IMR-90 (cell line): ENCODE results near the gene TEP1. TPM values are rescaled to one million over a fixed set of nuclear protein-coding genes. Genes with fewer than 3 reads are reported as not detected.

ENCODE experiments used
- ATAC-seq: fragments of 200-7000 bp; cut with Tn5 transposase; 2 replicates; pipeline ENCODE4 v1.9.1; 2020; ENCODE audit warnings: low read depth, mild to moderate bottlenecking, moderate library complexity
- BruUV-seq: library from RNA; stranded (reverse); fragments of 400-500 nt; replicated peaks from 2 replicates; lab custom pipeline; 2021; lab: Mats Ljungman, UMichigan
- CTCF ChIA-PET: fragments of 300-600 bp; formaldehyde crosslinking; extraction: SDS; loops from one replicate; lab custom pipeline; 2021; ENCODE audit warnings: antibody characterized with exemption; lab: Yijun Ruan, JAX
- POLR2A ChIA-PET: fragments of 300-600 bp; sonication (Branson Sonifier 250); formaldehyde crosslinking; loops from one replicate; lab custom pipeline; 2022; ENCODE audit warnings: antibody characterized with exemption; ENCODE audit not compliant: unreplicated experiment; lab: Charles Lee
- DNase-seq: peaks from one replicate; pipeline ENCODE4 v3.0.0; 2013
- H2AFZ ChIP-seq: replicated peaks from 2 replicates; pipeline ENCODE3; 2013; ENCODE audit warnings: low read length, mild to moderate bottlenecking; ENCODE audit not compliant: poor library complexity
- H2AK5ac ChIP-seq: 2 replicates; pipeline ENCODE4 v1.6.1; 2013; ENCODE audit warnings: low read depth, low read length, inconsistent platforms
- H2AK9ac ChIP-seq: replicated peaks from 2 replicates; pipeline ENCODE3; 2013; ENCODE audit warnings: mild to moderate bottlenecking, low read depth, low read length, moderate library complexity; ENCODE audit not compliant: poor library complexity
- H2BK120ac ChIP-seq: 2 replicates; pipeline ENCODE4 v1.6.1; 2013; ENCODE audit warnings: low read depth, low read length, inconsistent platforms
- H2BK15ac ChIP-seq: 3 replicates; pipeline ENCODE4 v1.6.1; 2013; ENCODE audit warnings: low read depth, low read length, inconsistent platforms
- H2BK20ac ChIP-seq: 2 replicates; pipeline ENCODE4 v1.6.1; 2013; ENCODE audit warnings: low read depth, mild to moderate bottlenecking, inconsistent platforms, low read length, moderate library complexity
- H2BK5ac ChIP-seq: 2 replicates; pipeline ENCODE4 v1.6.1; 2013; ENCODE audit warnings: mild to moderate bottlenecking, low read depth, low read length, inconsistent platforms; ENCODE audit not compliant: poor library complexity, severe bottlenecking
- H3K14ac ChIP-seq: replicated peaks from 2 replicates; pipeline ENCODE4 v1.6.1; 2013; ENCODE audit warnings: low read depth, low read length, inconsistent platforms
- H3K18ac ChIP-seq: 2 replicates; pipeline ENCODE4 v1.6.1; 2013; ENCODE audit warnings: low read depth, low read length, control low read depth
- H3K23ac ChIP-seq: 2 replicates; pipeline ENCODE4 v1.6.1; 2013; ENCODE audit warnings: low read depth, low read length, inconsistent platforms
- H3K27ac ChIP-seq: 2 replicates; pipeline ENCODE4 v1.5.1; 2013; ENCODE audit warnings: mild to moderate bottlenecking, control low read depth, low read length; ENCODE audit not compliant: insufficient read depth
- H3K27me3 ChIP-seq: 2 replicates; pipeline ENCODE4 v1.6.1; 2013; ENCODE audit warnings: low read length; ENCODE audit not compliant: control insufficient read depth, insufficient read depth
- H3K36me3 ChIP-seq: 2 replicates; pipeline ENCODE4 v1.6.1; 2013; ENCODE audit warnings: low read length, mixed read lengths; ENCODE audit not compliant: control insufficient read depth, insufficient read depth
- H3K4ac ChIP-seq: 2 replicates; pipeline ENCODE4 v1.6.1; 2013; ENCODE audit warnings: low read depth, low read length, inconsistent platforms
- H3K4me1 ChIP-seq: 2 replicates; pipeline ENCODE4 v1.6.1; 2013; ENCODE audit warnings: low read length, mixed read lengths; ENCODE audit not compliant: control insufficient read depth, insufficient read depth
- H3K4me2 ChIP-seq: 2 replicates; pipeline ENCODE4 v1.6.1; 2013; ENCODE audit warnings: low read depth, mild to moderate bottlenecking, control low read depth, low read length, moderate library complexity
- H3K4me3 ChIP-seq: 2 replicates; pipeline ENCODE4 v1.5.1; 2013; ENCODE audit warnings: low read depth, mild to moderate bottlenecking, control low read depth, low read length, moderate library complexity; ENCODE audit not compliant: insufficient read depth
- H3K56ac ChIP-seq: 2 replicates; pipeline ENCODE4 v1.6.1; 2013; ENCODE audit warnings: low read length, inconsistent platforms; ENCODE audit not compliant: insufficient read depth; ENCODE audit errors: extremely low read depth
- H3K79me1 ChIP-seq, 2 experiments: 2 replicates each; pipeline ENCODE4 v1.6.1; 2013; ENCODE audit warnings: low read length in 2 of 2, inconsistent platforms in 1 of 2, low read depth in 1 of 2
- H3K9ac ChIP-seq: 2 replicates; pipeline ENCODE4 v1.6.1; 2013; ENCODE audit warnings: low read depth, low read length, control low read depth
- H3K9me1 ChIP-seq: 2 replicates; pipeline ENCODE4 v1.6.1; 2013; ENCODE audit warnings: low read length, inconsistent platforms; ENCODE audit not compliant: insufficient read depth
- H3K9me3 ChIP-seq: 2 replicates; pipeline ENCODE4 v1.6.1; 2013; ENCODE audit warnings: low read length; ENCODE audit not compliant: control insufficient read depth, insufficient read depth
- H4K20me1 ChIP-seq: 2 replicates; pipeline ENCODE4 v1.6.1; 2013; ENCODE audit warnings: low read length, inconsistent platforms; ENCODE audit not compliant: insufficient read depth
- H4K5ac ChIP-seq: 2 replicates; pipeline ENCODE4 v1.6.1; 2013; ENCODE audit warnings: mild to moderate bottlenecking, low read depth, low read length, control low read depth
- H4K8ac ChIP-seq, 2 experiments: 2 replicates each; pipeline ENCODE4 v1.6.1; 2013; ENCODE audit warnings: low read depth in 2 of 2, low read length in 2 of 2, control low read depth in 1 of 2, inconsistent platforms in 1 of 2
- H4K91ac ChIP-seq: 2 replicates; pipeline ENCODE4 v1.6.1; 2013; ENCODE audit warnings: low read depth, low read length, inconsistent platforms; ENCODE audit not compliant: insufficient read depth
- BHLHE40 ChIP-seq: fragments of 150-350 bp; IDR thresholded peaks from 2 replicates; pipeline ENCODE4 v1.6.1; 2016; ENCODE audit warnings: mild to moderate bottlenecking, low read depth, low read length
- CEBPB ChIP-seq: IDR thresholded peaks from 2 replicates; pipeline ENCODE4 v1.6.1; 2012; ENCODE audit warnings: low read depth, low read length, improper control_type of control experiment
- CHD1 ChIP-seq: IDR thresholded peaks from 2 replicates; pipeline ENCODE4 v1.6.1; 2012; ENCODE audit warnings: low read depth, low read length, improper control_type of control experiment
- CTCF ChIP-seq: conservative IDR thresholded peaks from 2 replicates; pipeline ENCODE4 v1.5.1; 2012; ENCODE audit warnings: mild to moderate bottlenecking, low read depth, low read length, improper control_type of control experiment
- ELK1 ChIP-seq: fragments of 150-350 bp; IDR thresholded peaks from 2 replicates; pipeline ENCODE4 v1.6.1; 2016; ENCODE audit warnings: low read depth, mild to moderate bottlenecking, low read length, moderate library complexity, borderline replicate concordance
- FOS ChIP-seq: fragments of 150-350 bp; IDR thresholded peaks from 2 replicates; pipeline ENCODE4 v1.6.1; 2016; ENCODE audit warnings: low read depth, low read length
- MAFK ChIP-seq: IDR thresholded peaks from 2 replicates; pipeline ENCODE4 v1.6.1; 2012; ENCODE audit warnings: low read depth, low read length, improper control_type of control experiment
- MAZ ChIP-seq: IDR thresholded peaks from 2 replicates; pipeline ENCODE4 v1.6.1; 2012; ENCODE audit warnings: low read depth, mild to moderate bottlenecking, low read length, improper control_type of control experiment, moderate library complexity, borderline replicate concordance
- MXI1 ChIP-seq: IDR thresholded peaks from 2 replicates; pipeline ENCODE4 v1.6.1; 2012; ENCODE audit warnings: low read depth, mild to moderate bottlenecking, low read length, moderate library complexity, borderline replicate concordance
- NFE2L2 ChIP-seq: fragments of 150-350 bp; IDR thresholded peaks from 2 replicates; pipeline ENCODE4 v1.6.1; 2016; ENCODE audit warnings: low read depth, mild to moderate bottlenecking, low read length
- POLR2A ChIP-seq: IDR thresholded peaks from 2 replicates; pipeline ENCODE4 v1.6.1; 2012; ENCODE audit warnings: mild to moderate bottlenecking, low read depth, low read length
- RAD21 ChIP-seq: IDR thresholded peaks from 2 replicates; pipeline ENCODE4 v1.6.1; 2012; ENCODE audit warnings: low read length, improper control_type of control experiment
- RFX5 ChIP-seq: IDR thresholded peaks from 2 replicates; pipeline ENCODE4 v1.8.0; 2012; ENCODE audit warnings: low read depth, mild to moderate bottlenecking, low read length, moderate library complexity
- SMC3 ChIP-seq: fragments of 150-350 bp; IDR thresholded peaks from 2 replicates; pipeline ENCODE4 v1.6.1; 2016; ENCODE audit warnings: low read depth, mild to moderate bottlenecking, antibody characterized with exemption, low read length, moderate library complexity
- USF2 ChIP-seq: fragments of 150-350 bp; IDR thresholded peaks from 2 replicates; pipeline ENCODE4 v1.6.1; 2017; ENCODE audit warnings: mild to moderate bottlenecking, antibody characterized with exemption, low read length, low read depth
- WGBS, 2 experiments: methylation state at CpG; one replicate each; pipeline versions ENCODE4 v1.1.5 to v1.1.7; 2013; ENCODE audit warnings: missing lambda C conversion rate in 2 of 2; ENCODE audit not compliant: insufficient read length in 1 of 2; ENCODE audit errors: extremely low coverage in 2 of 2; 5-methylcytosine and 5-hydroxymethylcytosine counted together
- dilution Hi-C: fragments of 300-500 bp; cut with HindIII; formaldehyde crosslinking; loops from one replicate; pipeline ENCODE4 v1.14.3; 2018; ENCODE audit warnings: low sequenced_read_pairs; ENCODE audit not compliant: unreplicated experiment
- in situ Hi-C: fragments of 300-500 bp; cut with MboI; formaldehyde crosslinking; loops from 3 replicates; pipeline ENCODE4 v1.14.3; 2019; ENCODE audit warnings: low sequenced_read_pairs, inconsistent platforms, mixed read lengths
- intact Hi-C: fragments of 100-400 bp; cut with micrococcal nuclease; formaldehyde crosslinking; loops from 2 replicates; pipeline ENCODE4 v1.10.0; 2022
- polyA plus RNA-seq, 3 experiments: library from polyadenylated mRNA; depleted of rRNA; stranded (reverse); fragments of >200 nt; gene quantifications; 2 replicates each; pipeline ENCODE4 v1.2.3, GENCODE V29; 2012; ENCODE audit warnings: low replicate concordance in 1 of 3
- total RNA-seq: library from RNA; depleted of rRNA; stranded (reverse); fragments of >200 nt; gene quantifications from 2 replicates; pipeline ENCODE4 v1.2.3, GENCODE V29; 2012

TEP1 gene
- total and polyA plus RNA-seq, 2 of the 4 experiments (the other 2 are of a cell fraction), result 10.7 to 12.4 TPM

GRCh38 chr14:20418501-20418909, 5.2 kb upstream of the TEP1 start:
- BruUV-seq, result no TSS peak
- Histone ChIP-seq H3K9me3 (no peaks in the 10 kb centered on the region), H2AK5ac (no peak overlapping the region), H2AK9ac (no peak overlapping the region), H3K27ac (no peak overlapping the region), H2BK20ac (no peak overlapping the region), H3K56ac (no peak overlapping the region), H3K9ac (no peak overlapping the region), H4K91ac (no peak overlapping the region), H2AFZ (no peak overlapping the region), H3K18ac (no peak overlapping the region), H3K4me3 (no peak overlapping the region), H2BK5ac (no peak overlapping the region), H3K36me3 (no peaks in the 10 kb centered on the region), H3K4me2 (no peak overlapping the region), H4K5ac (no peak overlapping the region), H2BK15ac (no peak overlapping the region), H3K4ac (no peak overlapping the region), H3K23ac (no peak overlapping the region), H3K79me1 (no peaks in the 10 kb centered on the region), H4K8ac (no peak overlapping the region), H2BK120ac (no peak overlapping the region), H3K27me3 (peaks cover 2% of the 10 kb centered on the region), H3K9me1 (no peaks in the 10 kb centered on the region), H3K4me1 (peaks cover 5% of the 10 kb centered on the region), H4K20me1 (no peaks in the 10 kb centered on the region), H3K14ac (no peak overlapping the region)
- 86% methylated on average over 1 of the region's 2 CpGs; no CpG with 5 or more reads in 1 of the 2 experiments for WGBS, 2 experiments
- intact Hi-C loops, result no loop called here
- TF ChIP-seq SMC3 (no peak), MAFK (no peak), ELK1 (no peak), NFE2L2 (no peak), CHD1 (no peak), MAZ (no peak), FOS (no peak), USF2 (no peak), RFX5 (no peak), MXI1 (no peak), BHLHE40 (no peak), RAD21 (no peak), CTCF (no peak), POLR2A (no peak), CEBPB (no peak)
- no peak for ATAC-seq
- no peak for DNase-seq
- in situ Hi-C loops, result loop anchor here (10.0 kb wide), 1 partner anchor 266 kb away; the partner anchor contains the start of genes ANG and RNASE4
- CTCF ChIA-PET, result no interaction called here
- dilution Hi-C loops, result no loop called here
- POLR2A ChIA-PET, result no interaction called here
